Measurements from ENCODE around the gene NFIC.
"Not testable (repeated sequence)": the region's sequence is repeated elsewhere in the genome, so short reads cannot be mapped to it uniquely, and the experiment has no call there.

NFIC gene

GRCh38 chr19:3370728-3371591 is 4.6 kb downstream of the NFIC start:
- FAIRE-seq: no peak

GRCh38 chr19:3372413-3372812 is 6.0 kb downstream of the NFIC start:
- DNase-seq (ENCODE audit: low spot score) (no peak), FAIRE-seq (no peak)

More at GRCh38 chr19:3370728-3371591, 4.6 kb downstream of the NFIC start:
- no peak for DNase-seq (ENCODE audit: low spot score)

GRCh38 chr19:3373971-3374368 is 7.6 kb downstream of the NFIC start:
- DNase-seq (ENCODE audit: low spot score): no peak
- no peak for FAIRE-seq

GRCh38 chr19:3374369-3375112 is 8.2 kb downstream of the NFIC start:
- DNase-seq (ENCODE audit: low spot score) (no peak), FAIRE-seq (no peak)

- no peak for FAIRE-seq
- DNase-seq (ENCODE audit: low spot score): no peak
These were observed 9.1 kb downstream of the NFIC start for GRCh38 chr19:3375221-3376090.

GRCh38 chr19:3376091-3376455 is 9.7 kb downstream of the NFIC start:
- FAIRE-seq; DNase-seq (ENCODE audit: low spot score): not testable (repeated sequence)

GRCh38 chr19:3378352-3379150 is 12.2 kb downstream of the NFIC start:
- FAIRE-seq: no peak

GRCh38 chr19:3380829-3381228 is 14.4 kb downstream of the NFIC start:
- no peak for DNase-seq (ENCODE audit: low spot score)
- FAIRE-seq: no peak

More at GRCh38 chr19:3378352-3379150, 12.2 kb downstream of the NFIC start:
- DNase-seq (ENCODE audit: low spot score): no peak

- DNase-seq (ENCODE audit: low spot score) (no peak), FAIRE-seq (no peak)
These were observed 15.5 kb downstream of the NFIC start for GRCh38 chr19:3381701-3382372.

- DNase-seq (ENCODE audit: low spot score) (no peak), FAIRE-seq (no peak)
These were observed 16.2 kb downstream of the NFIC start for GRCh38 chr19:3382460-3383100.

- no peak for FAIRE-seq
- no peak for DNase-seq (ENCODE audit: low spot score)
These were observed 16.8 kb downstream of the NFIC start for GRCh38 chr19:3383121-3383722.

- no peak for FAIRE-seq
- DNase-seq (ENCODE audit: low spot score): no peak
These were observed 20.3 kb downstream of the NFIC start for GRCh38 chr19:3386447-3387234.

- no peak for FAIRE-seq
- DNase-seq (ENCODE audit: low spot score): no peak
These were observed 21.5 kb downstream of the NFIC start for GRCh38 chr19:3387645-3388589.

GRCh38 chr19:3389446-3389778 is 23.0 kb downstream of the NFIC start:
- DNase-seq (ENCODE audit: low spot score): no peak
- no peak for FAIRE-seq

GRCh38 chr19:3389876-3390371 is 23.5 kb downstream of the NFIC start:
- no peak for FAIRE-seq
- DNase-seq (ENCODE audit: low spot score): no peak

GRCh38 chr19:3391911-3392310 is 25.5 kb downstream of the NFIC start:
- not testable (repeated sequence) for DNase-seq (ENCODE audit: low spot score); FAIRE-seq

- no peak for DNase-seq (ENCODE audit: low spot score)
- FAIRE-seq: no peak
These were observed 26.1 kb downstream of the NFIC start for GRCh38 chr19:3392480-3392879.

Measured in RCC 7860 (cell line).